Endothelial cell of umbilical vein (primary cell): Measurements from ENCODE around the gene USP35. TPM values are rescaled to one million over a fixed set of nuclear protein-coding genes. Genes with fewer than 3 reads are reported as not detected.

Source experiments
- BruUV-seq: library from RNA; stranded (reverse); fragments of 400-500 nt; replicated peaks from 2 replicates; lab custom pipeline; 2021; lab: Mats Ljungman, UMichigan
- CTCF ChIA-PET: fragments of 300-600, 350-600 bp; sonication (Branson Sonifier 250); formaldehyde crosslinking; loops from one replicate; lab custom pipeline; 2021; ENCODE audit warnings: antibody characterized with exemption, inconsistent platforms; lab: Charles Lee
- POLR2A ChIA-PET: fragments of 300-600, 350-600 bp; sonication (Branson Sonifier 250); formaldehyde crosslinking; loops from one replicate; lab custom pipeline; 2021; ENCODE audit warnings: antibody characterized with exemption, inconsistent platforms; lab: Charles Lee
- DNase-seq: peaks from one replicate; pipeline ENCODE4 v3.0.0-alpha.2; 2011; ENCODE audit warnings: low read depth, low spot score
- FAIRE-seq: peaks from 2 replicates; lab custom pipeline; 2011; peaks lifted over from hg19 to GRCh38; lab: Jason Lieb, UNC
- H2AFZ ChIP-seq: 2 replicates; pipeline ENCODE4 v1.6.0; 2012; ENCODE audit warnings: low read depth, low read length, control low read depth, inconsistent platforms
- H3K27ac ChIP-seq: 2 replicates; pipeline ENCODE4 v1.5.1; 2011; ENCODE audit warnings: low read depth, mild to moderate bottlenecking, control low read depth, low read length, moderate library complexity; ENCODE audit not compliant: insufficient read depth
- H3K27me3 ChIP-seq, 2 experiments: 2 replicates each; pipeline versions ENCODE4 v1.6.0 to v1.6.1; 2011; ENCODE audit warnings: low read length in 2 of 2, mixed read lengths in 1 of 2; ENCODE audit not compliant: control insufficient read depth in 2 of 2, insufficient read depth in 2 of 2
- H3K36me3 ChIP-seq, 2 experiments: 2 replicates in 1 of 2; 3 replicates in 1 of 2; pipeline ENCODE4 v1.5.1; 2011; ENCODE audit warnings: low read length in 2 of 2, mild to moderate bottlenecking in 1 of 2, moderate library complexity in 1 of 2; ENCODE audit not compliant: control insufficient read depth in 2 of 2, insufficient read depth in 2 of 2; ENCODE audit errors: extremely low read depth in 1 of 2
- H3K4me1 ChIP-seq: 3 replicates; pipeline ENCODE4 v1.5.1; 2011; ENCODE audit warnings: mild to moderate bottlenecking, low read length; ENCODE audit not compliant: control insufficient read depth, insufficient read depth; ENCODE audit errors: extremely low read depth
- H3K4me2 ChIP-seq: 2 replicates; pipeline ENCODE4 v1.6.1; 2011; ENCODE audit warnings: low read length, control low read depth, mixed read lengths; ENCODE audit not compliant: insufficient read depth
- H3K4me3 ChIP-seq, 3 experiments: fragments of 200-600 bp in 1 of 3; sonication (generic), shearing (Covaris generic) in 1 of 3; replicated peaks in 1 of 3; 2 replicates each; pipeline ENCODE4 v1.5.1; 2011 to 2016; ENCODE audit warnings: control low read depth in 3 of 3, low read length in 3 of 3, mild to moderate bottlenecking in 2 of 3, inconsistent platforms in 1 of 3, low read depth in 1 of 3, moderate library complexity in 1 of 3; ENCODE audit not compliant: insufficient read depth in 1 of 3
- H3K79me2 ChIP-seq: 2 replicates; pipeline ENCODE4 v1.6.0; 2012; ENCODE audit warnings: low read length, inconsistent platforms; ENCODE audit not compliant: control insufficient read depth, insufficient read depth
- H3K9ac ChIP-seq: replicated peaks from 2 replicates; pipeline ENCODE3; 2011; ENCODE audit warnings: low read length, control low read depth; ENCODE audit not compliant: insufficient read depth; ENCODE audit errors: extremely low read depth
- H3K9me1 ChIP-seq: replicated peaks from 3 replicates; pipeline ENCODE4 v1.6.0; 2011; ENCODE audit warnings: mild to moderate bottlenecking, low read length; ENCODE audit not compliant: control insufficient read depth, insufficient read depth; ENCODE audit errors: extremely low read depth
- H3K9me3 ChIP-seq: replicated peaks from 2 replicates; pipeline ENCODE4 v1.5.1; 2012; ENCODE audit warnings: low read length, inconsistent platforms; ENCODE audit not compliant: control insufficient read depth, insufficient read depth
- H4K20me1 ChIP-seq: replicated peaks from 2 replicates; pipeline ENCODE3; 2011; ENCODE audit warnings: mild to moderate bottlenecking, low read length; ENCODE audit not compliant: control insufficient read depth, insufficient read depth; ENCODE audit errors: extremely low read depth
- EZH2 ChIP-seq: IDR thresholded peaks from 2 replicates; pipeline ENCODE4 v1.6.1; 2012; ENCODE audit warnings: borderline replicate concordance, low read depth, mild to moderate bottlenecking, moderate library complexity, low read length, inconsistent platforms; ENCODE audit not compliant: severe bottlenecking
- FOS ChIP-seq: IDR thresholded peaks from 2 replicates; pipeline ENCODE4 v1.6.1; 2011; ENCODE audit warnings: mild to moderate bottlenecking, low read length, moderate library complexity, borderline replicate concordance; ENCODE audit not compliant: insufficient read depth
- JUN ChIP-seq: IDR thresholded peaks from 2 replicates; pipeline ENCODE4 v1.6.1; 2011; ENCODE audit warnings: borderline replicate concordance, low read depth; ENCODE audit not compliant: insufficient read length, insufficient read depth
- MYC ChIP-seq: IDR thresholded peaks from one replicate; pipeline ENCODE4 v1.6.1; 2011; ENCODE audit warnings: mild to moderate bottlenecking, low read depth, low read length
- POLR2A ChIP-seq: IDR thresholded peaks from 2 replicates; pipeline ENCODE4 v1.6.1; 2012; ENCODE audit warnings: low read depth, mild to moderate bottlenecking, control low read depth, low read length
- POLR2AphosphoS5 ChIP-seq: IDR thresholded peaks from 2 replicates; pipeline ENCODE4 v1.6.1; 2012; ENCODE audit warnings: low read depth, mild to moderate bottlenecking, control low read depth, low read length, moderate library complexity; ENCODE audit not compliant: insufficient read depth
- dilution Hi-C: fragments of 300-500 bp; cut with MboI; formaldehyde crosslinking; loops from one replicate; pipeline ENCODE4 v1.15.0; 2019; ENCODE audit warnings: low sequenced_read_pairs; ENCODE audit not compliant: extremely low pct_ligation_motif_present
- intact Hi-C: fragments of 100-400 bp; cut with micrococcal nuclease; formaldehyde crosslinking; loops from one replicate; pipeline ENCODE4 v1.10.0; 2022
- polyA plus RNA-seq, 4 experiments: library from polyadenylated mRNA; depleted of rRNA in 3 of 4; stranded (reverse) in 3 of 4; unstranded in 1 of 4; fragments of >200 nt; gene quantifications; 2 replicates each; pipeline versions ENCODE4 v1.2.1 to v1.2.3, GENCODE V29; 2011 to 2012; ENCODE audit warnings: missing spikeins in 1 of 4
- total RNA-seq: library from RNA; stranded (reverse); gene quantifications from 2 replicates; pipeline ENCODE4 v1.2.3, GENCODE V29; 2021
- TF ChIP-seq, protein P1 (sequence below), 2 donors: IDR thresholded peaks; 1 replicate in 1 of 2; 2 replicates in 1 of 2; pipeline ENCODE4 v1.5.1; 2011; ENCODE audit warnings: low read length in 2 of 2, mild to moderate bottlenecking in 2 of 2, moderate library complexity in 2 of 2, control low read depth in 1 of 2, inconsistent platforms in 1 of 2, low read depth in 1 of 2; ENCODE audit not compliant: insufficient read depth in 1 of 2; ENCODE audit errors: extremely low read depth in 1 of 2
- TF ChIP-seq, protein P2 (sequence below): IDR thresholded peaks from 2 replicates; pipeline ENCODE4 v1.6.1; 2011; ENCODE audit not compliant: insufficient read depth, insufficient read length

USP35 gene
- total and polyA plus RNA-seq, 2 donors (not counting 3 experiments of a cell fraction or from before 2014, with no cell fraction given): 8.9 to 12.4 TPM

GRCh38 chr11:78223320-78223954 is 34.7 kb downstream of the USP35 start:
- ChIA-PET POLR2A (no interaction called here), CTCF (interaction anchor here (1.4 kb wide), 1 partner anchor 341 kb away, joined by 4 read pairs; no protein-coding TSS in a partner anchor)
- FAIRE-seq (no peak), DNase-seq (no peak)
- Histone ChIP-seq H3K4me3 (no peak overlapping the region), H4K20me1 (no peaks in the 10 kb centered on the region), H3K27me3 (no peaks in the 10 kb centered on the region), H3K9ac (no peak overlapping the region), H3K4me2 (no peak overlapping the region), H2AFZ (no peak overlapping the region), H3K36me3 (peaks cover 26 to 60% of the 10 kb centered on the region in 2 experiments), H3K9me3 (no peaks in the 10 kb centered on the region), H3K79me2 (no peaks in the 10 kb centered on the region), H3K9me1 (no peaks in the 10 kb centered on the region), H3K4me1 (peaks cover 1% of the 10 kb centered on the region), H3K27ac (no peak overlapping the region)
- intact Hi-C loops (no loop called here), dilution Hi-C loops (no loop called here)
- TF ChIP-seq MYC (no peak), EZH2 (no peak), POLR2AphosphoS5 (no peak), FOS (no peak), JUN (no peak)
- BruUV-seq: no TSS peak

DNA sequence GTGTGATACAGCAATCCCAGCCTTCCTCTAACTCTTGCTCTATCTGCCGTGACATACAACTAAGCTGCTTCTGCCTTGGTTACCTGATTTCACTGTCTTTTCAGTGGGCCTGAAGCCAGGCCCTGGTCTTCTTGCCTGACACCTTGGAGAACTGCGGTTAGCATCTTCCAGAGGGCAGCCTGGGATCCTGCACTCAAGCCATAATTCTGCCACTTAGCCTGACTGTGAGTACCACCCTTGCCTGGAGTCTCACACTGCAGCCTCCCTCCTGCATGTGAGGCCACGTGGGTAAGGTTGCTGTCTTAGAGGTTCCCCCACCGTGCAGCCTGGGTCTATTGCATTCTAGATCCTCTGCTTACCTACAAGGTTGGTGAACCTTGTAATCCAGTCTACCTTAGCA is 35.8 kb downstream of the USP35 start:
- POLR2A ChIA-PET: no interaction called here
- no peak overlapping the region for H2AFZ ChIP-seq
- no peak overlapping the region for H3K4me3 ChIP-seq
- peaks cover 4% of the 10 kb centered on the region for H3K4me1 ChIP-seq
- intact Hi-C loops: no loop called here
- H3K36me3 ChIP-seq: peaks cover 25 to 52% of the 10 kb centered on the region in 2 experiments
- CTCF ChIA-PET: interaction anchor here (1.4 kb wide), 1 partner anchor 340 kb away, joined by 4 read pairs; no protein-coding TSS in a partner anchor
- FAIRE-seq (no peak), DNase-seq (no peak)
- no peaks in the 10 kb centered on the region for H3K9me3 ChIP-seq
- no peak overlapping the region for H3K9ac ChIP-seq
- H3K27me3 ChIP-seq: no peaks in the 10 kb centered on the region
- H3K79me2 ChIP-seq: no peaks in the 10 kb centered on the region
- H3K27ac ChIP-seq: no peak overlapping the region
- BruUV-seq: no TSS peak
- H3K4me2 ChIP-seq: no peak overlapping the region
- H4K20me1 ChIP-seq: no peaks in the 10 kb centered on the region
- TF ChIP-seq EZH2 (no peak), POLR2A (no peak), POLR2AphosphoS5 (no peak), FOS (no peak)
- TF ChIP-seq, protein P1, sequence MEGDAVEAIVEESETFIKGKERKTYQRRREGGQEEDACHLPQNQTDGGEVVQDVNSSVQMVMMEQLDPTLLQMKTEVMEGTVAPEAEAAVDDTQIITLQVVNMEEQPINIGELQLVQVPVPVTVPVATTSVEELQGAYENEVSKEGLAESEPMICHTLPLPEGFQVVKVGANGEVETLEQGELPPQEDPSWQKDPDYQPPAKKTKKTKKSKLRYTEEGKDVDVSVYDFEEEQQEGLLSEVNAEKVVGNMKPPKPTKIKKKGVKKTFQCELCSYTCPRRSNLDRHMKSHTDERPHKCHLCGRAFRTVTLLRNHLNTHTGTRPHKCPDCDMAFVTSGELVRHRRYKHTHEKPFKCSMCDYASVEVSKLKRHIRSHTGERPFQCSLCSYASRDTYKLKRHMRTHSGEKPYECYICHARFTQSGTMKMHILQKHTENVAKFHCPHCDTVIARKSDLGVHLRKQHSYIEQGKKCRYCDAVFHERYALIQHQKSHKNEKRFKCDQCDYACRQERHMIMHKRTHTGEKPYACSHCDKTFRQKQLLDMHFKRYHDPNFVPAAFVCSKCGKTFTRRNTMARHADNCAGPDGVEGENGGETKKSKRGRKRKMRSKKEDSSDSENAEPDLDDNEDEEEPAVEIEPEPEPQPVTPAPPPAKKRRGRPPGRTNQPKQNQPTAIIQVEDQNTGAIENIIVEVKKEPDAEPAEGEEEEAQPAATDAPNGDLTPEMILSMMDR (IDR thresholded peaks at IDR 0.05; ENCODE audit: extremely low read depth in 1 of 2, insufficient read depth in 1 of 2, low read depth in 1 of 2, low read length in 2 of 2): no peak
- TF ChIP-seq, protein P2, sequence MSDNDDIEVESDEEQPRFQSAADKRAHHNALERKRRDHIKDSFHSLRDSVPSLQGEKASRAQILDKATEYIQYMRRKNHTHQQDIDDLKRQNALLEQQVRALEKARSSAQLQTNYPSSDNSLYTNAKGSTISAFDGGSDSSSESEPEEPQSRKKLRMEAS: no peak
- dilution Hi-C loops: no loop called here
- H3K9me1 ChIP-seq: no peaks in the 10 kb centered on the region
